ENCODE results near the gene XRCC2.
"Not testable (repeated sequence)": the region's sequence is repeated elsewhere in the genome, so short reads cannot be mapped to it uniquely, and the experiment has no call there.

Gene XRCC2

GRCh38 chr7:152633504-152633903, 42.4 kb downstream of the XRCC2 start:
- no peak for TF ChIP-seq CTCF (IDR thresholded peaks at IDR 0.05; ENCODE audit: low read depth, low read length, missing control alignments)
- H3K4me3 ChIP-seq (replicated peaks; ENCODE audit: low read depth, low read length) = no peak overlapping the region
- DNase-seq (ENCODE audit: extremely low read depth, low read depth) = no peak

- DNase-seq (ENCODE audit: extremely low read depth, low read depth) = no peak
- no peak for TF ChIP-seq CTCF (IDR thresholded peaks at IDR 0.05; ENCODE audit: low read depth, low read length, missing control alignments)
Observed at GRCh38 chr7:152633072-152633471, 42.9 kb downstream of the XRCC2 start.

GRCh38 chr7:152628772-152629171, 47.2 kb downstream of the XRCC2 start:
- DNase-seq (ENCODE audit: extremely low read depth, low read depth) = not testable (repeated sequence)

More at GRCh38 chr7:152633072-152633471, 42.9 kb downstream of the XRCC2 start:
- no peak overlapping the region for H3K4me3 ChIP-seq (replicated peaks; ENCODE audit: low read depth, low read length)

GRCh38 chr7:152624228-152624627, 51.7 kb downstream of the XRCC2 start:
- no peak overlapping the region for H3K4me3 ChIP-seq (replicated peaks; ENCODE audit: low read depth, low read length)
- no peak for DNase-seq (ENCODE audit: extremely low read depth, low read depth)

More at GRCh38 chr7:152628772-152629171, 47.2 kb downstream of the XRCC2 start:
- not testable (repeated sequence) for H3K4me3 ChIP-seq (replicated peaks; ENCODE audit: low read depth, low read length)

GRCh38 chr7:152621426-152621825, 54.5 kb downstream of the XRCC2 start:
- H3K4me3 ChIP-seq (replicated peaks; ENCODE audit: low read depth, low read length) = no peak overlapping the region
- no peak for TF ChIP-seq CTCF (IDR thresholded peaks at IDR 0.05; ENCODE audit: low read depth, low read length, missing control alignments)
- DNase-seq (ENCODE audit: extremely low read depth, low read depth) = no peak

More at GRCh38 chr7:152624228-152624627, 51.7 kb downstream of the XRCC2 start:
- no peak for TF ChIP-seq CTCF (IDR thresholded peaks at IDR 0.05; ENCODE audit: low read depth, low read length, missing control alignments)

- H3K4me3 ChIP-seq (replicated peaks; ENCODE audit: low read depth, low read length) = no peak overlapping the region
- no peak for DNase-seq (ENCODE audit: extremely low read depth, low read depth)
- TF ChIP-seq CTCF (IDR thresholded peaks at IDR 0.05; ENCODE audit: low read depth, low read length, missing control alignments) = no peak
Observed at GRCh38 chr7:152619027-152619739, 56.8 kb downstream of the XRCC2 start.

GRCh38 chr7:152618427-152618826, 57.5 kb downstream of the XRCC2 start:
- TF ChIP-seq CTCF (IDR thresholded peaks at IDR 0.05; ENCODE audit: low read depth, low read length, missing control alignments) = no peak
- no peak overlapping the region for H3K4me3 ChIP-seq (replicated peaks; ENCODE audit: low read depth, low read length)
- no peak for DNase-seq (ENCODE audit: extremely low read depth, low read depth)

Measured in HFF-Myc (cell line).